Measurements from ENCODE around the gene LMF1. TPM values are rescaled to one million over a fixed set of nuclear protein-coding genes. Genes with fewer than 3 reads are reported as not detected.

The LMF1 gene
- total RNA-seq, 1 donor from 2014 or later = 26.2 TPM

GRCh38 chr16:869823-870641 is 100.8 kb downstream of the LMF1 start:
- no peak for DNase-seq (ENCODE audit: low spot score, unreplicated experiment)
- H3K4me3 Mint-ChIP-seq (ENCODE audit: low read depth) = no peak overlapping the region
- H3K4me1 Mint-ChIP-seq (ENCODE audit: low read depth) = no peaks in the 10 kb centered on the region
- no peak overlapping the region for H3K27ac Mint-ChIP-seq
- no peaks in the 10 kb centered on the region for H3K9me3 Mint-ChIP-seq (ENCODE audit: low read depth)
- no peaks in the 10 kb centered on the region for H3K27me3 Mint-ChIP-seq
- peaks cover 5% of the 10 kb centered on the region for H3K36me3 Mint-ChIP-seq (ENCODE audit: insufficient read depth)
- no peak for TF ChIP-seq CTCF (IDR thresholded peaks at IDR 0.05; ENCODE audit: unreplicated experiment)

DNA sequence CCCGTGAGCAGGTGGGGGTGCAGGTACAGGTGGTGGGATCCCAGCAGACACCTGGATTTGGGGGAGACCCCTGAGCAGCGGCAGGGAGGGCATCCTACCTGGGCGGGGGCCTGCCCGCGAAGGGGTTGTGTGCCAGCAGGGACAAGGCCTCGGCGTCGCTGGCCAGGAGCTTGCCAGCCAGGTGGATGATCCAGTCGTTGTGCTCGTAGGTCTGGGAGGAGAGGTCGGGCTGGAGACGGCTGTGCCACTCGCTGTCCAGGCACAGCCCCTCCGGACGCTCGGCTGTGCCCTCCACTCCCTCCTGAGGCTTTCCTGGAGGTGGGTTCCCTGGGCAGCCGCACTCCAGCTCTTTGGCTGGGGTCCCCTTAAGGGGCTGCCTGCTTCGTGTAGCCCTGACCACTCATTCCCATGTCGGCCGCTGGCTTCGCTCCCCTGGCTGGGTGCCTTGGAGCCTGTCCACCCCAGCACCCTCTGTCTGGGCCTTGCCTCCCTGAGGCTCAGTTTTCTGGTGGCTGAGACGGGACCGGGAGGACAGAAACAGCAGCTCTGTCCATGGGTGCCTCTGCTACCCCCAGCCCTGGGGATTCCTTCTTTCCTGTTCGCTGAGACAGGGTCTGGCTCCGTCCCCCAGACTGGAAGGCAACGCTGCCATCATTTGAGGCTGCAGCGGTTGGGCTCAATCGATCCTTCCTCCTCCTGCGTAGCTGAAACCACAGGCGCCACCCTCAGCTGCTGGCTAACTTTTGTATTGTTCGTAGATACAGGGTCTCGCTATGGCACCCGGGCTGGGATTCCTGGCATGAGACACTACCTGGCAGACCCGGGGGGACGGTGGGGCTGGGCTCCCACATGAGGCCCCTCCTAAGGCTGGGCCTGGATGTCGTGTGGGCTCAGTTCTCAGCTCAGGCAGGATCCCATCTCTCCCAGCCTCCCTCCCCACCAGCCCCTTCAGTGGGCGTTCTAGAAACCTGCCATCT is 101.7 kb downstream of the LMF1 start:
- Mint-ChIP-seq H3K27me3 (no peaks in the 10 kb centered on the region), H3K36me3 (ENCODE audit: insufficient read depth) (peaks cover 5% of the 10 kb centered on the region), H3K9me3 (ENCODE audit: low read depth) (no peaks in the 10 kb centered on the region), H3K4me1 (ENCODE audit: low read depth) (no peaks in the 10 kb centered on the region), H3K27ac (no peak overlapping the region), H3K4me3 (ENCODE audit: low read depth) (no peak overlapping the region)
- DNase-seq (ENCODE audit: low spot score, unreplicated experiment) = no peak
- no peak for TF ChIP-seq CTCF (IDR thresholded peaks at IDR 0.05; ENCODE audit: unreplicated experiment)

DNA sequence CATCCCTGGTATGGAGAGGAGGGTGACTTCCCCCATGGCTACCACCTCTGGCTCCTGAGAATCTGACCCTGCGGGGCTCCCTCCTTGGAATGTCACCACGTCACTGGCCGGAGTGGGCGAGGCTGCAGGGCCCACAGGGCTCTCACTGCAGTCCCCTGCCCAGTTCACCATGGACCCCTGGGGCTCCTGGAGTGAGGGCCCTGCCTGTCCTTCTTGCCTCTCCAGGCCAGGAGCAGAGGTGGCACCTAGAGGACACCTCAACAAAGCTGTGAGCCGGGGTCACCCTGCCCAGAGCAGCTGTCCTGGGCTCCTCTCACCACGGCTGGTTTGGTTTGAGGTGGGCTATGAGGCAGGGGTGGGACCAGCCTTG is 102.4 kb downstream of the LMF1 start:
- H3K36me3 Mint-ChIP-seq (ENCODE audit: insufficient read depth) = peaks cover 3% of the 10 kb centered on the region

GRCh38 chr16:867421-868385 is 103.1 kb downstream of the LMF1 start:
- no peak for DNase-seq (ENCODE audit: low spot score, unreplicated experiment)
- Mint-ChIP-seq H3K4me3 (ENCODE audit: low read depth) (no peak overlapping the region), H3K27ac (no peak overlapping the region), H3K27me3 (no peaks in the 10 kb centered on the region), H3K36me3 (ENCODE audit: insufficient read depth) (peaks cover 6% of the 10 kb centered on the region), H3K9me3 (ENCODE audit: low read depth) (no peaks in the 10 kb centered on the region), H3K4me1 (ENCODE audit: low read depth) (no peaks in the 10 kb centered on the region)
- no peak for TF ChIP-seq CTCF (IDR thresholded peaks at IDR 0.05; ENCODE audit: unreplicated experiment)

More for the DNA sequence above, 102.4 kb downstream of the LMF1 start:
- TF ChIP-seq CTCF (IDR thresholded peaks at IDR 0.05; ENCODE audit: unreplicated experiment) = no peak
- no peak overlapping the region for H3K4me3 Mint-ChIP-seq (ENCODE audit: low read depth)
- no peaks in the 10 kb centered on the region for H3K9me3 Mint-ChIP-seq (ENCODE audit: low read depth)
- H3K27me3 Mint-ChIP-seq = no peaks in the 10 kb centered on the region
- no peak for DNase-seq (ENCODE audit: low spot score, unreplicated experiment)
- H3K4me1 Mint-ChIP-seq (ENCODE audit: low read depth) = no peaks in the 10 kb centered on the region
- H3K27ac Mint-ChIP-seq = no peak overlapping the region

Measured in progenitor cell of endocrine pancreas (in vitro differentiated cells).